HepG2 (cell line): Measurements from ENCODE around the gene THADA. TPM values are rescaled to one million over a fixed set of nuclear protein-coding genes. Genes with fewer than 3 reads are reported as not detected.

Experiments used
- GABPA ChIP-seq, 2 experiments: IDR thresholded peaks; 2 replicates each; pipeline ENCODE4 v1.6.1; 2011 to 2016; ENCODE audit warnings: low read depth in 2 of 2, low read length in 1 of 2, missing biosample characterization in 1 of 2, missing genetic modification characterization in 1 of 2
- HDAC2 ChIP-seq: sonication (generic); formaldehyde crosslinking; IDR thresholded peaks from 2 replicates; pipeline ENCODE4 v1.4.0; 2020; ENCODE audit warnings: missing genetic modification reagents
- ISL2 ChIP-seq: sonication (generic); formaldehyde crosslinking; IDR thresholded peaks from 2 replicates; pipeline ENCODE4 v1.5.0; 2020; ENCODE audit warnings: missing genetic modification reagents
- JUND ChIP-seq: sonication (generic); formaldehyde crosslinking; IDR thresholded peaks from 2 replicates; pipeline ENCODE4 v1.8.0; 2022; ENCODE audit warnings: mild to moderate bottlenecking, missing genetic modification reagents
- KIAA2018 ChIP-seq: sonication (generic); formaldehyde crosslinking; IDR thresholded peaks from 2 replicates; pipeline ENCODE4 v1.5.0; 2020; ENCODE audit warnings: mild to moderate bottlenecking, missing genetic modification reagents, borderline replicate concordance
- KLF16 ChIP-seq, 2 experiments: sonication (generic) in 1 of 2; formaldehyde crosslinking in 1 of 2; IDR thresholded peaks; 2 replicates each; pipeline versions ENCODE4 v1.6.1 to v1.8.0; 2016 to 2023; ENCODE audit warnings: missing genetic modification reagents in 2 of 2, missing compliant biosample characterization in 1 of 2
- MED8 ChIP-seq: sonication (generic); formaldehyde crosslinking; IDR thresholded peaks from 2 replicates; pipeline ENCODE4 v1.8.1; 2023; ENCODE audit warnings: mild to moderate bottlenecking, missing genetic modification reagents; ENCODE audit not compliant: insufficient replicate concordance
- NR2F6 ChIP-seq, 2 experiments: IDR thresholded peaks; 2 replicates each; pipeline ENCODE4 v1.6.1; 2016; ENCODE audit warnings: antibody characterized with exemption in 1 of 2, mild to moderate bottlenecking in 1 of 2
- SAP130 ChIP-seq: IDR thresholded peaks from 2 replicates; pipeline ENCODE4 v1.6.1; 2016; ENCODE audit warnings: low read depth
- SOX13 ChIP-seq, 3 experiments: fragments of 450-650 bp in 1 of 3; sonication (generic) in 1 of 3; formaldehyde crosslinking in 1 of 3; IDR thresholded peaks in 2 of 3; conservative IDR thresholded peaks in 1 of 3; 2 replicates each; pipeline versions ENCODE4 v1.5.0 to v1.6.1; 2016 to 2020; ENCODE audit warnings: antibody characterized with exemption in 1 of 3, mild to moderate bottlenecking in 1 of 3, missing compliant biosample characterization in 1 of 3, missing genetic modification reagents in 1 of 3, moderate library complexity in 1 of 3
- ZFX ChIP-seq: sonication (generic); formaldehyde crosslinking; IDR thresholded peaks from 2 replicates; pipeline ENCODE4 v1.4.0; 2020; ENCODE audit warnings: mild to moderate bottlenecking, low read depth, missing genetic modification reagents, moderate library complexity
- ZNF274 ChIP-seq: sonication (generic); formaldehyde crosslinking; IDR thresholded peaks from 2 replicates; pipeline ENCODE4 v1.5.1; 2020; ENCODE audit warnings: mild to moderate bottlenecking, missing genetic modification reagents
- ZNF577 ChIP-seq: sonication (generic); formaldehyde crosslinking; IDR thresholded peaks from 2 replicates; pipeline ENCODE4 v1.4.0; 2020; ENCODE audit warnings: mild to moderate bottlenecking, low read depth, missing genetic modification reagents, borderline replicate concordance
- polyA plus RNA-seq, 8 experiments: library from polyadenylated mRNA; depleted of rRNA in 3 of 8; stranded (reverse) in 7 of 8; unstranded in 1 of 8; fragments of >200 nt; fragmentation: Illumina TruSeq in 4 of 8; extraction: Trizol in 4 of 8; gene quantifications; 2 replicates each; pipeline versions ENCODE4 v1.2.1 to v1.2.3, GENCODE V29; 2011 to 2016; ENCODE audit warnings: low read depth in 4 of 8, missing spikeins in 1 of 8, mixed read lengths in 1 of 8; ENCODE audit not compliant: insufficient read depth in 1 of 8
- total RNA-seq, 5 experiments: library from RNA; depleted of rRNA; stranded (reverse); fragments of >200 nt; fragmentation: Illumina TruSeq; extraction: Trizol; gene quantifications; 2 replicates each; pipeline ENCODE4 v1.2.3, GENCODE V29; 2016; ENCODE audit warnings: low read depth in 1 of 5
- TF ChIP-seq, protein P1 (sequence below): IDR thresholded peaks from 2 replicates; pipeline ENCODE4 v1.6.1; 2016; ENCODE audit warnings: control low read depth

THADA gene
- total and polyA plus RNA-seq, 2 of the 13 experiments (the other 11 are each of a cell fraction or from before 2014, with no cell fraction given), result 12.7 to 21.7 TPM

DNA sequence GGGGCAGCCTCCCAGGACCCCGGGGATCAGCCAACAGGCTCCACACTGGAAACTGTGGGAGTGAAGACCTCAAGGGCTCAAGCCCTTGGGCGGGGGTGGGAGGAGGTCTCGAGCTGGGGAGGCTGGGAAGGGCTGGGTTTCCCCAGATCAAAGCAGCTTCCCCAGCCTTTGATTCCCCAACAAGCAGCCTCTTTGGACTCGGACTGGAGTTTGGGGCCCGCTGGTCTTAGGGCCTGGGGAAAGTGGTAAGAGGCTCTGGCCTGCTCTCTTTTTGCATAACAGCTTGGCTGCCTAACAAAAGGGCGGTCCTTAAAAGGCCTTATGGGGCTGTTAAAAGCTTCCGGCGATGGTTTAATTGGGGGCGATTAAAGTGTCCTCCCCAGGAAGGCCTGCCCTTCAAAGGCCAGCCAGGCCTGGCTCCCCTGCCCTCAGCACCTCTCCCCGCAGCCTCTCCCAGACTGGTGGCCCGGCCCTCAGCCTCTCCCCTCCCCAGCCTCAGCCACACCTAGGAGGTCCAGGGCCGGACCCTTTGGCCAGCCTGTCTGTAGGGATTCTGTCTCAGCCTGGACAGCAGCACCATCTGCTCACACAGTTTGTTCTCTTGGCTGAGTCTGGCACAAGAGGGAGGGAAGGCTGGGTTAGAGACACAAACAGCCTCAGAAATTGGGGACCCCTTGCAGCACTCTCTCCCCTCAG is 409.0 kb downstream of the THADA start (continued):
- TF ChIP-seq, protein P1, sequence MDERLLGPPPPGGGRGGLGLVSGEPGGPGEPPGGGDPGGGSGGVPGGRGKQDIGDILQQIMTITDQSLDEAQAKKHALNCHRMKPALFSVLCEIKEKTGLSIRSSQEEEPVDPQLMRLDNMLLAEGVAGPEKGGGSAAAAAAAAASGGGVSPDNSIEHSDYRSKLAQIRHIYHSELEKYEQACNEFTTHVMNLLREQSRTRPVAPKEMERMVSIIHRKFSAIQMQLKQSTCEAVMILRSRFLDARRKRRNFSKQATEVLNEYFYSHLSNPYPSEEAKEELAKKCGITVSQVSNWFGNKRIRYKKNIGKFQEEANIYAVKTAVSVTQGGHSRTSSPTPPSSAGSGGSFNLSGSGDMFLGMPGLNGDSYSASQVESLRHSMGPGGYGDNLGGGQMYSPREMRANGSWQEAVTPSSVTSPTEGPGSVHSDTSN (CRISPR knock-in tag), result no peak
- TF ChIP-seq HDAC2 (peak; percentile 38; the same call in 1 of the 2 replicates), MED8 (CRISPR knock-in tag) (peak; percentile 53), GABPA (IDR thresholded peaks at IDR 0.05; ENCODE audit: low read depth, low read length) (no peak), GABPA (CRISPR knock-in tag; IDR thresholded peaks at IDR 0.05; ENCODE audit: low read depth) (no peak), SOX13 (IDR thresholded peaks at IDR 0.05) (no peak), SOX13 (CRISPR knock-in tag; conservative IDR thresholded peaks at IDR 0.05 in 1 of 2, IDR thresholded peaks at IDR 0.05 in 1 of 2) (peak in 1 of 2 experiments; percentile 6; a peak in 1 of 4 replicates), ISL2 (0 out of 2 replicates have a peak, but pooled peaks have one; percentile 22), ZNF577 (CRISPR knock-in tag) (no peak), JUND (CRISPR knock-in tag) (peak; percentile 18; the same call in 1 of the 2 replicates), ZFX (CRISPR knock-in tag) (peak; percentile 77; the same call in 1 of the 2 replicates), ZNF274 (CRISPR knock-in tag) (peak; percentile 50; the same call in 1 of the 2 replicates), NR2F6 (IDR thresholded peaks at IDR 0.05) (peak; percentile 45; the same call in 1 of the 2 replicates), NR2F6 (CRISPR knock-in tag; IDR thresholded peaks at IDR 0.05) (no peak; the same call in 1 of the 2 replicates), KLF16 (CRISPR knock-in tag; IDR thresholded peaks at IDR 0.05) (0 out of 4 replicates have a peak, but pooled peaks of 1 of the 2 experiments have one; percentile 36), KIAA2018 (no peak), SAP130 (CRISPR knock-in tag) (peak; percentile 32; the same call in 1 of the 2 replicates)
